Peyer's patch (tissue), 4 donors: ENCODE measurements around the gene HDAC4. TPM values are rescaled to one million over a fixed set of nuclear protein-coding genes. Genes with fewer than 3 reads are reported as not detected.

Experiments used
- DNase-seq, 3 donors: peaks; one replicate each; pipeline ENCODE4 v3.0.0-alpha.2; 2017 to 2019
- H3K27ac ChIP-seq, 4 donors: fragments of 200-600 bp; sonication (generic); one replicate each; pipeline ENCODE4 v1.5.1; 2016 to 2019
- H3K27me3 ChIP-seq, 2 donors: fragments of 200-600 bp; sonication (generic); one replicate each; pipeline ENCODE4 v1.5.1; 2019
- H3K36me3 ChIP-seq, 3 donors: fragments of 200-600 bp; sonication (generic); one replicate each; pipeline ENCODE4 v1.5.1; 2016 to 2019
- H3K4me1 ChIP-seq, 4 donors: fragments of 200-600 bp; sonication (generic); one replicate each; pipeline ENCODE4 v1.5.1; 2016 to 2019
- H3K4me3 ChIP-seq, 4 donors: fragments of 200-600 bp; sonication (generic); 1 replicate in 3 of 4; 2 replicates in 1 of 4; pipeline ENCODE4 v1.5.1; 2016 to 2019; ENCODE audit warnings: mild to moderate bottlenecking in 1 of 4
- H3K9me3 ChIP-seq, 4 donors: fragments of 200-600 bp; sonication (generic); one replicate each; pipeline ENCODE4 v1.5.1; 2016 to 2019; ENCODE audit warnings: mild to moderate bottlenecking in 1 of 4
- POLR2A ChIP-seq, 2 donors: fragments of 450-650 bp; IDR thresholded peaks; one replicate each; pipeline ENCODE4 v1.5.1; 2017; ENCODE audit warnings: antibody characterized with exemption in 2 of 2, mild to moderate bottlenecking in 2 of 2, moderate library complexity in 2 of 2
- total RNA-seq, 4 donors: library from RNA; depleted of rRNA; stranded (reverse); fragments of >200 nt; gene quantifications; one replicate each; pipeline ENCODE4 v1.1.0, GENCODE V29; 2016
- TF ChIP-seq, protein P1 (sequence below), 6 experiments: fragments of 450-650 bp in 4 of 6; fragments of 200-600 bp in 2 of 6; sonication (generic) in 1 of 6; IDR thresholded peaks; one replicate each; pipeline ENCODE4 v1.5.1; 2017 to 2019; ENCODE audit warnings: antibody characterized with exemption in 6 of 6, mild to moderate bottlenecking in 3 of 6, moderate library complexity in 1 of 6

Gene HDAC4
- total RNA-seq, 4 donors from 2014 or later = 28.9 to 198 (median 102) TPM

DNA sequence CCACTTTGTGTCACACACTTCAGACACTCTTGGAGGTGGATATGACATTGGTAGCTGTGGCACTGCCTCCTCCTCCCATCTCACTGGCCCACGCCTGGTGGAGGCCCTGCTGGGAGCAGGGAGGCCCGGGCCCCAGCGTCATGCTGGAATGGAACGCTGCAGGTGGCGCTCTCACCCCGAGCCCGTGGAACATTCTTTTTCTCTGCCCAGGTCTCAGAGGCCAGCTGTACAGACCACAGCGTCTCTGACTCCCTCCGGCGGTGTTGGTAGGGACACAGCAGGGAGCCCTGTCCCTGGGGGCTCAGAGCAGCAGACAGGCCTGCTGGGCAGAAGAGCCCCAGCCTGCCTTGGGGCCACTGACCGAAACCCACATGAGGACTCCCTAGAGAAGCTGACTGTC lies 334.9 kb downstream of the HDAC4 start:
- Histone ChIP-seq H3K36me3 (peaks cover 0 to 70% (median 0%) of the 10 kb centered on the region in 3 donors), H3K27me3 (no peaks in the 10 kb centered on the region), H3K4me3 (no peak overlapping the region), H3K9me3 (no peaks in the 10 kb centered on the region), H3K27ac (no peak overlapping the region), H3K4me1 (no peaks in the 10 kb centered on the region)
- TF ChIP-seq, protein P1, sequence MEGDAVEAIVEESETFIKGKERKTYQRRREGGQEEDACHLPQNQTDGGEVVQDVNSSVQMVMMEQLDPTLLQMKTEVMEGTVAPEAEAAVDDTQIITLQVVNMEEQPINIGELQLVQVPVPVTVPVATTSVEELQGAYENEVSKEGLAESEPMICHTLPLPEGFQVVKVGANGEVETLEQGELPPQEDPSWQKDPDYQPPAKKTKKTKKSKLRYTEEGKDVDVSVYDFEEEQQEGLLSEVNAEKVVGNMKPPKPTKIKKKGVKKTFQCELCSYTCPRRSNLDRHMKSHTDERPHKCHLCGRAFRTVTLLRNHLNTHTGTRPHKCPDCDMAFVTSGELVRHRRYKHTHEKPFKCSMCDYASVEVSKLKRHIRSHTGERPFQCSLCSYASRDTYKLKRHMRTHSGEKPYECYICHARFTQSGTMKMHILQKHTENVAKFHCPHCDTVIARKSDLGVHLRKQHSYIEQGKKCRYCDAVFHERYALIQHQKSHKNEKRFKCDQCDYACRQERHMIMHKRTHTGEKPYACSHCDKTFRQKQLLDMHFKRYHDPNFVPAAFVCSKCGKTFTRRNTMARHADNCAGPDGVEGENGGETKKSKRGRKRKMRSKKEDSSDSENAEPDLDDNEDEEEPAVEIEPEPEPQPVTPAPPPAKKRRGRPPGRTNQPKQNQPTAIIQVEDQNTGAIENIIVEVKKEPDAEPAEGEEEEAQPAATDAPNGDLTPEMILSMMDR (IDR thresholded peaks at IDR 0.05) = no peak
- no peak for TF ChIP-seq POLR2A (IDR thresholded peaks at IDR 0.05)
- no peak for DNase-seq

GRCh38 chr2:239065537-239065936 lies 335.3 kb downstream of the HDAC4 start:
- DNase-seq = no peak
- H3K4me3 ChIP-seq = no peak overlapping the region
- no peaks in the 10 kb centered on the region for H3K27me3 ChIP-seq
- H3K27ac ChIP-seq = no peak overlapping the region
- H3K36me3 ChIP-seq = peaks cover 0 to 65% (median 0%) of the 10 kb centered on the region in 3 donors
- H3K9me3 ChIP-seq = no peaks in the 10 kb centered on the region
- H3K4me1 ChIP-seq = no peaks in the 10 kb centered on the region
- TF ChIP-seq POLR2A (IDR thresholded peaks at IDR 0.05) = no peak
- TF ChIP-seq, protein P1 (IDR thresholded peaks at IDR 0.05) = no peak

- peaks cover 0 to 64% (median 0%) of the 10 kb centered on the region in 3 donors for H3K36me3 ChIP-seq
- TF ChIP-seq, protein P1 (IDR thresholded peaks at IDR 0.05) = no peak
- no peaks in the 10 kb centered on the region for H3K27me3 ChIP-seq
- H3K4me3 ChIP-seq = no peak overlapping the region
- H3K4me1 ChIP-seq = no peaks in the 10 kb centered on the region
- no peak for DNase-seq
- no peaks in the 10 kb centered on the region for H3K9me3 ChIP-seq
- no peak overlapping the region for H3K27ac ChIP-seq
These were observed 335.9 kb downstream of the HDAC4 start for GRCh38 chr2:239064891-239065290.

DNA sequence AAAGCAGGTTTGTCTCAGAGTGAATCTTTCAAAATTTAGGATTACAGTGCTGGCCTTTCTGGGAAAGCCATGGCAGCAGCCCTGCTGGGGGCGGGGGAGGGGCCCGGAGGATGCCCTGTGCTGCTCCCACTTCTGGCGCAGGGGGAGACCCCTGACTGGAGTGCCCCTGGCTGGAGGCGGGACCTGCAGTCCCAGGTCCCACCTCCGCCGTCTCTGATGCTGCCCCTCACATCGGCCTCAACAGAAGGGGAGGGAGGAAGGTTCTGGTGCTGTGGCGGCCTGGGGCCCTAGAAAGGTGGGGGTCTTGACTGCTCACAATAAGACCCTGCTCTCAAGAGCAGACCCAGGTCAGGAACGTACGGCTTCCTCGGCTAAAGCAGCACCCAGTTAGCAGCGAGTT lies 336.6 kb downstream of the HDAC4 start:
- no peak overlapping the region for H3K27ac ChIP-seq
- no peak for DNase-seq
- H3K4me1 ChIP-seq = no peaks in the 10 kb centered on the region
- H3K4me3 ChIP-seq = no peak overlapping the region
- TF ChIP-seq, protein P1 (IDR thresholded peaks at IDR 0.05) = no peak
- no peak for TF ChIP-seq POLR2A (IDR thresholded peaks at IDR 0.05)
- H3K9me3 ChIP-seq = no peaks in the 10 kb centered on the region
- no peaks in the 10 kb centered on the region for H3K27me3 ChIP-seq
- H3K36me3 ChIP-seq = peaks cover 0 to 64% (median 0%) of the 10 kb centered on the region in 3 donors

DNA sequence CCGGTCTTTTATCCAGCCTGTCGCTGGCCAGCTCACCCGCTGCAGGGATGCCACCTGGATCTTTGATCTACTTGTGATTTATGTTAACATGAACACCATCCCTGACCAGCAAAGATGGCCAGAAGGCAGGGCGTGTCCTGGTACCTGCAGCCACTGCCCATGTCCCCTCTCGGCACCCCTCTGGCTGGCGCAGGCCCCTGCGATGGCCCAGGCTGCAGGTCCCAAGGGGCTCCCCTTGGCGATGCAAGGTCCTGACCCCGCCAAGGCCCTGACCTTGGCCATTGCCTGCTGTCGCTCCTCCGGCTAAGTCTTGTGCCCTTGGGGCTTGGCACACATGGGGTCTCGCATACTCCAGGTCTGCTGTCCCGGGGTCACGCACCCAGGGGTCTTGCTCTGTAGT lies 338.1 kb downstream of the HDAC4 start:
- Histone ChIP-seq H3K4me3 (no peak overlapping the region), H3K27me3 (no peaks in the 10 kb centered on the region), H3K27ac (no peak overlapping the region), H3K4me1 (no peaks in the 10 kb centered on the region), H3K9me3 (no peaks in the 10 kb centered on the region), H3K36me3 (peaks cover 0 to 55% (median 0%) of the 10 kb centered on the region in 3 donors)
- TF ChIP-seq, protein P1 (IDR thresholded peaks at IDR 0.05) = no peak
- TF ChIP-seq POLR2A (IDR thresholded peaks at IDR 0.05) = no peak
- DNase-seq = no peak
